Smooth muscle cell (in vitro differentiated cells): ENCODE results near the gene EBLN1. TPM values are rescaled to one million over a fixed set of nuclear protein-coding genes. Genes with fewer than 3 reads are reported as not detected.

Experiments used
- DNase-seq: peaks from one replicate; lab custom pipeline; 2025; ENCODE audit not compliant: unreplicated experiment; lab: John Stamatoyannopoulos, UW
- H2AFZ ChIP-seq: fragments of 200-600 bp; sonication (generic); 2 replicates; pipeline ENCODE4 v1.6.0; 2016; ENCODE audit warnings: antibody characterized with exemption, low read depth, mild to moderate bottlenecking
- H3F3A ChIP-seq: fragments of 200-600 bp; sonication (generic); 2 replicates; pipeline ENCODE4 v1.6.0; 2017; ENCODE audit warnings: antibody characterized with exemption, low read depth
- H3K27ac ChIP-seq: fragments of 200-600 bp; sonication (generic); 2 replicates; pipeline ENCODE4 v1.5.1; 2016; ENCODE audit warnings: low read depth, mild to moderate bottlenecking
- H3K27me3 ChIP-seq: fragments of 200-600 bp; sonication (generic); 2 replicates; pipeline ENCODE4 v1.6.1; 2016; ENCODE audit warnings: low read depth, mild to moderate bottlenecking
- H3K36me3 ChIP-seq: fragments of 200-600 bp; sonication (generic); 2 replicates; pipeline ENCODE4 v1.5.1; 2016; ENCODE audit warnings: low read depth
- H3K4me1 ChIP-seq: fragments of 200-600 bp; sonication (generic); 2 replicates; pipeline ENCODE4 v1.5.1; 2016; ENCODE audit warnings: low read depth
- H3K4me2 ChIP-seq: fragments of 200-600 bp; sonication (generic); 2 replicates; pipeline ENCODE4 v1.6.0; 2016; ENCODE audit warnings: mild to moderate bottlenecking
- H3K4me3 ChIP-seq: fragments of 200-600 bp; sonication (generic); 2 replicates; pipeline ENCODE4 v1.5.1; 2016; ENCODE audit warnings: mild to moderate bottlenecking
- H3K79me2 ChIP-seq: fragments of 200-600 bp; sonication (generic); 2 replicates; pipeline ENCODE4 v1.6.0; 2016; ENCODE audit warnings: low read depth, mild to moderate bottlenecking
- H3K9ac ChIP-seq: fragments of 200-600 bp; sonication (generic); 2 replicates; pipeline ENCODE4 v1.6.0; 2016; ENCODE audit warnings: low read depth
- H3K9me3 ChIP-seq: fragments of 200-600 bp; sonication (generic); replicated peaks from 2 replicates; pipeline ENCODE4 v1.5.1; 2016; ENCODE audit warnings: low read depth
- H4K20me1 ChIP-seq: fragments of 200-600 bp; sonication (generic); 2 replicates; pipeline ENCODE4 v1.6.0; 2016; ENCODE audit warnings: low read depth
- WGBS: methylation state at CpG from one replicate; pipeline ENCODE4 v1.1.7; 2016; ENCODE audit warnings: low lambda C conversion rate; 5-methylcytosine and 5-hydroxymethylcytosine counted together
- polyA plus RNA-seq: library from polyadenylated mRNA; unstranded; fragments of >200 nt; fragmentation: Nextera tagmentation; extraction: Ambion mirVana; gene quantifications from 2 replicates; pipeline ENCODE4 v1.2.1, GENCODE V29; 2016
- total RNA-seq: library from RNA; depleted of rRNA; stranded (reverse); fragments of >200 nt; gene quantifications from 2 replicates; pipeline ENCODE4 v1.2.3, GENCODE V29; 2014
- TF ChIP-seq, protein P1 (sequence below): fragments of 200-600 bp; sonication (generic); IDR thresholded peaks from 2 replicates; pipeline ENCODE4 v1.5.1; 2017; ENCODE audit warnings: borderline replicate concordance, mild to moderate bottlenecking, antibody characterized with exemption; ENCODE audit not compliant: insufficient read depth, poor library complexity, severe bottlenecking

EBLN1 gene
- total and polyA plus RNA-seq, 2 experiments from 2014 or later: not detected

DNA sequence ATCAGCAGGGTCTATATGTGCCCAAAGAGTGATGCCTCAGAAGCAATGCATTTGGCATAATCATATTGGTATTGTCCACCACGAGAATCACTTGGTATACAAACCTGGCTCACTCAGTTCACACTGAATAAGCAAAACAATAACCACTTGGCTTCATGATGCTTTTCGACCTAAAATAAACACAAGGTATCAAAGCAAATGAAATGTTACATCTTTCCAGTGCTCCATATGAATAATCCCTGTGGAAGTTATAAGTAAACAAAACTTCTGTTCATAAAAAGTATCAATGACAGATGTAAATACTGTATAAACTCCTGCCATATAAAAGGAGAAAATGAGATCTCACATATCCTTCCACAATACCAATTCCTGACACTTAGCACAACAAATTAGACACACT lies 29.8 kb upstream of the EBLN1 start:
- TF ChIP-seq, protein P1, sequence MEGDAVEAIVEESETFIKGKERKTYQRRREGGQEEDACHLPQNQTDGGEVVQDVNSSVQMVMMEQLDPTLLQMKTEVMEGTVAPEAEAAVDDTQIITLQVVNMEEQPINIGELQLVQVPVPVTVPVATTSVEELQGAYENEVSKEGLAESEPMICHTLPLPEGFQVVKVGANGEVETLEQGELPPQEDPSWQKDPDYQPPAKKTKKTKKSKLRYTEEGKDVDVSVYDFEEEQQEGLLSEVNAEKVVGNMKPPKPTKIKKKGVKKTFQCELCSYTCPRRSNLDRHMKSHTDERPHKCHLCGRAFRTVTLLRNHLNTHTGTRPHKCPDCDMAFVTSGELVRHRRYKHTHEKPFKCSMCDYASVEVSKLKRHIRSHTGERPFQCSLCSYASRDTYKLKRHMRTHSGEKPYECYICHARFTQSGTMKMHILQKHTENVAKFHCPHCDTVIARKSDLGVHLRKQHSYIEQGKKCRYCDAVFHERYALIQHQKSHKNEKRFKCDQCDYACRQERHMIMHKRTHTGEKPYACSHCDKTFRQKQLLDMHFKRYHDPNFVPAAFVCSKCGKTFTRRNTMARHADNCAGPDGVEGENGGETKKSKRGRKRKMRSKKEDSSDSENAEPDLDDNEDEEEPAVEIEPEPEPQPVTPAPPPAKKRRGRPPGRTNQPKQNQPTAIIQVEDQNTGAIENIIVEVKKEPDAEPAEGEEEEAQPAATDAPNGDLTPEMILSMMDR: no peak
- H3K9ac ChIP-seq: no peak overlapping the region
- peak overlapping the region; percentile 71 for H3K27ac ChIP-seq
- H3F3A ChIP-seq: no peaks in the 10 kb centered on the region
- H3K36me3 ChIP-seq: no peaks in the 10 kb centered on the region
- H3K4me3 ChIP-seq: no peak overlapping the region
- no peaks in the 10 kb centered on the region for H3K79me2 ChIP-seq
- H3K27me3 ChIP-seq: peaks cover 27% of the 10 kb centered on the region
- no peak for DNase-seq
- no peaks in the 10 kb centered on the region for H3K9me3 ChIP-seq
- peaks cover 4% of the 10 kb centered on the region for H3K4me1 ChIP-seq
- no peaks in the 10 kb centered on the region for H4K20me1 ChIP-seq
- H2AFZ ChIP-seq: peak overlapping the region; percentile 77
- H3K4me2 ChIP-seq: peak overlapping the region; percentile 52
- WGBS: 91% methylated on average over 2 of the region's 2 CpGs

DNA sequence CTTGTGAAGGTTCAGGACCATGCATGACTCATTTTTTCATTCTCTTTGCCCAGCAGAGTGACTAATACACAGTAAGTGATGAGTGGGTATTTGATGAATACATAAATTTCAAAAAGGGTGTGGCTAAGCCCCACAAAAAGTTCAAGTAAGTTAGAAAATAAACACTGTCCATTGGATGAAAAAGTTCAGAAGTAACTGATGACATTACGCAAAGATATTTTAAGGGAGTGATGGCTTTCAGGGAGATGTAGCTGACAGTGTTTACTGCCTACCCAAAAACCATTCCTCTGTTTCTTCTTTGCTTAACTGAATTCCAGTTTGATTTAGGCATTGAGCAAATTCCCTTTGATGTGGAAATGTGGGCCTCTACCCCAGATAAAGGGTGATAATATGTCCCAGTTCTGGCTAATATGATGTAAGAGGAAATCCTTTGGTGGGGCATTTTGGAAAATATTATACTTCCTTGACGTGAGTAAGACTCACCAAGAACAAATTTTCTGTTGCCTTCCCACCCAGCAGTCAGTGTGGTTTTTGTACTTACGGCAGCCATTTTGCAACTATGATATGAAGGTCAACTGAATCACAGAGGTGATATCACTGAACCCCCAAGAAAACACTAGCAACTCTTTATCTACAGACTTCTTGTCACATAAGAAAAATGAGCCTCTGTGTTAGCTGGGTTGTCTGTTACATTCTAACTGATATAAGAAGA lies 29.0 kb upstream of the EBLN1 start:
- Histone ChIP-seq H3F3A (no peaks in the 10 kb centered on the region), H3K9ac (no peak overlapping the region), H3K4me3 (no peak overlapping the region), H3K27me3 (peaks cover 19% of the 10 kb centered on the region), H2AFZ (peak overlapping the region; percentile 77), H3K4me1 (peaks cover 4% of the 10 kb centered on the region), H4K20me1 (no peaks in the 10 kb centered on the region), H3K27ac (peak overlapping the region; percentile 71), H3K79me2 (no peaks in the 10 kb centered on the region), H3K4me2 (peak overlapping the region; percentile 52), H3K9me3 (no peaks in the 10 kb centered on the region), H3K36me3 (no peaks in the 10 kb centered on the region)
- 20% methylated on average over 3 of the region's 3 CpGs for WGBS
- TF ChIP-seq, protein P1: no peak
- DNase-seq: no peak

DNA sequence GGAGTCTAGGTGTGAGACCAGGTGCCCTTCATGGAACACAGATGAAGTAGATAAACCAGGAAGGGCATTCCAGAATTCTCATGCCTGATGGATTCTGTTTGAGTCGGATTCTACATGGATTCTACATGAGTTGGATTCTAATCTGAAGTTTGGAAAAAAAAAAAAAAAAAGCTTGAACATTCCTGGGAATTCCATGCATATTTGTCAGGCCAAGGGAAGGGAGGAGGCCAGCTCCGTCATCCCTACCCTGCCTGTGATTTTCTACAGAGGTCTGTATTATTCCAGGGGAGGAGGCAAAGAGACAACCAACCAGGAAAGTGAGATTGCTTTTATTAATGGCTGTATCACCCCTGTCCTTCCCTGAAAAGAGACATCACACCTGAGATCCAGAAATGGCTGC lies 27.8 kb upstream of the EBLN1 start:
- Histone ChIP-seq H3K27me3 (peaks cover 9% of the 10 kb centered on the region), H3F3A (no peaks in the 10 kb centered on the region), H3K4me1 (no peaks in the 10 kb centered on the region), H3K9me3 (no peaks in the 10 kb centered on the region), H3K9ac (no peak overlapping the region), H4K20me1 (no peaks in the 10 kb centered on the region), H3K36me3 (no peaks in the 10 kb centered on the region), H3K79me2 (no peaks in the 10 kb centered on the region), H3K4me3 (no peak overlapping the region), H3K4me2 (no peak overlapping the region), H3K27ac (no peak overlapping the region), H2AFZ (no peak overlapping the region)
- 46% methylated on average over 2 of the region's 2 CpGs for WGBS
- DNase-seq: no peak
- TF ChIP-seq, protein P1: no peak

DNA sequence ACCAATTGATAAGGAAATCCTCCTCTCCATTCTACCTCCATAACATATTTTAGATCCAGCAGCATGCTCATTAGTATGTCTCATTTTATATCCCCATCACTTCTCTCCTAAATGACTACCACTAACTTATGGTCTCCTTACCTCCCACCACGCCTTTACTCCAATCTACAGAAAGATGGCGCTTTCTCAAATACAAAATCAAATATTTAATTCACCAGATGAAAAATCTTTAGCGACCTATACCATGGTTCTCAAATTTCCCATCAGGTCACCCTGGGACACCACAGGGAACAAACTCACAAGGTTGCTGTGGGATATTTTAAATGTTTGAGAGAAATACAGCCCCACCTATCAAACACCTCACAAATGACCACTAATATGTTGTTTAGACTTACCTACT lies 27.0 kb upstream of the EBLN1 start:
- Histone ChIP-seq H3K9me3 (no peaks in the 10 kb centered on the region), H3K27ac (no peak overlapping the region), H3K4me2 (no peak overlapping the region), H3K36me3 (no peaks in the 10 kb centered on the region), H2AFZ (no peak overlapping the region), H3F3A (no peaks in the 10 kb centered on the region), H3K9ac (no peak overlapping the region), H3K27me3 (peaks cover 1% of the 10 kb centered on the region), H3K4me3 (no peak overlapping the region), H3K79me2 (no peaks in the 10 kb centered on the region), H3K4me1 (no peaks in the 10 kb centered on the region), H4K20me1 (no peaks in the 10 kb centered on the region)
- 94% methylated on average over 3 of the region's 3 CpGs for WGBS
- no peak for DNase-seq
- TF ChIP-seq, protein P1: no peak
